K562 treated with DMSO at 1 percent for 48 hours (cell line): ENCODE results near the gene NHLRC3. TPM values are rescaled to one million over a fixed set of nuclear protein-coding genes. Genes with fewer than 3 reads are reported as not detected.

Source experiments
- total RNA-seq: library from RNA; unstranded; fragments of 300-600 nt; gene quantifications from 2 replicates; pipeline ENCODE4 v1.2.3, GENCODE V29; 2022; ENCODE audit warnings: low replicate concordance; ENCODE audit errors: extremely low read depth

The NHLRC3 gene, protein sequence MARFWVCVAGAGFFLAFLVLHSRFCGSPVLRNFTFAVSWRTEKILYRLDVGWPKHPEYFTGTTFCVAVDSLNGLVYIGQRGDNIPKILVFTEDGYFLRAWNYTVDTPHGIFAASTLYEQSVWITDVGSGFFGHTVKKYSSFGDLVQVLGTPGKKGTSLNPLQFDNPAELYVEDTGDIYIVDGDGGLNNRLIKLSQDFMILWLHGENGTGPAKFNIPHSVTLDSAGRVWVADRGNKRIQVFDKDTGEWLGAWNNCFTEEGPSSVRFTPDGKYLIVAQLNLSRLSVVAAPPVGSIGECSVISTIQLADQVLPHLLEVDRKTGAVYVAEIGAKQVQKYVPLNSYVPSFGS
- total RNA-seq: not detected in 2 replicates

DNA sequence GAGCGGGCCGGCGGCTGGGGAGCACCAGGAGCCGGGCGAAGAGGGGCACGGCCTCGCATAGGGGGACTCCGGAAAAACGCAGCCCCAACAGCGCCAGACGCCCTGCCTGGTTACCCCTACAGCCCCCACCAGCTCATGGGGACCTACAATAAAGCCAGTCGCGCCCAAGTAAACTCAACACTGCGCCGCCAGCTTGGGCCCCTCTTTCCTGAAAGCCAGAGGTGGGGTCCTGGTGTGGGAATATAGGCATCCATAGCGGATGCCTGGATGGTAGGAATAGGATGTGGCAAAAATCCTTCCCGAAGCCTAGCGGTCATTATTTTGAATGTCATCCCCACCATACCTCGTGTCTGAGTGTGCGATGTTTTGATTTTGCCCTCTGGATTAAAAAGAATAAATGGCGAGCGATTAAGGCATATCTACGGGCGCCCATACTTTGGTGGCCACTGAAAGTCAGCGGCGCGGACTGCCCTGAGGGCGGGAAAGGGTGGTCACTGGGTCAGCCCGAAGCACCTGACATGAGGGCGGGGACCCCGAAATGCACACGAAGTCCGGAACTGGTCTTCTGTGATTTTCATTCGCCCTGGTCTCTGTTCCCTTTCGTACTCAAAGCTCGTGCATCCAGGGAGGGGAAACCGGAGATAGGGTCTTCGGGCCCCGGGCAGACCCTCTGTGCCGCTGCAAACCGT lies at the start of gene NHLRC3, which contains the start of gene PROSER1:
Gene NHLRC3 (plus strand): TSS at position 577 of the 689 bp plus-strand sequence. CDS start 184 bp downstream, outside the sequence.
Gene PROSER1 (minus strand): TSS at position 210 of the 689 bp plus-strand sequence. CDS start 847 bp downstream, outside the sequence.

DNA sequence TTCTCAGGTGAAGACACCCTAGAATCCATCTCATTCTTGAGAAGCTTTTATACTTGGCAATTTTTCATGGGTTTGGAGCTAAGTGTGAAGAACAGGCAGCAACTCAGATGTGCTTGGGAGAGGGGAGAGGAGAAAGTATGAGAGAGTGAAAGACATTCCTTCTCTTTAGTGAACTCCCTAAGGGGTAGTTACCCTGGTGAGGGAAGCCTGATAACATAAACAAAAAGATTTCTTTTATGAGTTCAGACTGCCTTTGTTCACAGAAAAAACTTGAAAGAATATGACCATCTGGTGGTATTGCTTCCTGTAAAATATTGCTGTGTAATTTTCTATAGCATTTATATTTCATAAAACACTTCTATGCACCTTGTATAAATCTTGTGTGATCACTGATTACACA lies 47.6 kb upstream of the NHLRC3 start, which contains the start of gene STOML3:
Gene STOML3 (minus strand): TSS at position 139 of the 400 bp plus-strand sequence. CDS start 110 bp downstream, at position 29.

Other genes starting within 250 kb of the NHLRC3 start
- gene STOML3, start 47.6 kb upstream of the NHLRC3 start, total RNA-seq: not detected in 2 replicates
- gene PROSER1, start 367 bp upstream of the NHLRC3 start, total RNA-seq: not detected in 2 replicates